Measurements from ENCODE around the gene MAN2A2.

Gene MAN2A2

GRCh38 chr15:90876046-90876445 lies 27.1 kb upstream of the MAN2A2 start:
- TF ChIP-seq GATA3 (IDR thresholded peaks at IDR 0.05; ENCODE audit: low read depth, low read length), result no peak
- TF ChIP-seq GATA2 (IDR thresholded peaks at IDR 0.05; ENCODE audit: low read depth, low read length), result no peak

DNA sequence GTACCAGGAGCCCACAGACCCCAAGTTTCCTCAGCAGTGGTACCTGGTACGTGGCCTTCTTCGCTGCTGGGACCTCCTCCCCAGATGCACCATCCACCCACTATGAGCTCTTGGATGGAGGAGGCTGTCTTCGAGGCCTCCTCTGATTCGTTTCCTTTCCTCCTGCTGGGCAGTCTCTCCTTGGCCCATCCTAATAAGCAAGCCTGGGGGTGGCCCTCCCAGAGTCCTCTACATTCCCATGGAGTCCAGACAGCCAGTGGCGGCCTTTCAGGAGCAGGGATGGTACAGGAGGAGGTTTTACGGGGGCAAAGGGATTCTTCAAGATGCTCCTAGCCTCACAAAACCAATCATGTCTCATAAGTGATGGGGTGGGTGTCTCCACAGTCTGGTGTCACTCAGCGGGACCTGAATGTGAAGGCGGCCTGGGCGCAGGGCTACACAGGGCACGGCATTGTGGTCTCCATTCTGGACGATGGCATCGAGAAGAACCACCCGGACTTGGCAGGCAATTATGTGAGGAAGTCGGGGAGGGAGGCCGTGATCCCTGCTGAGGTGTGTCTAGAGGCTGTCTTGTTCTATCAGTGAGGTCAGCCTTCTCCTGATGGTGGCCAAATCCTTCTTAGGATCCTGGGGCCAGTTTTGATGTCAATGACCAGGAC lies 26.5 kb upstream of the MAN2A2 start:
- no peak for TF ChIP-seq GATA3 (IDR thresholded peaks at IDR 0.05; ENCODE audit: low read depth, low read length)
- no peak for TF ChIP-seq GATA2 (IDR thresholded peaks at IDR 0.05; ENCODE audit: low read depth, low read length)

DNA sequence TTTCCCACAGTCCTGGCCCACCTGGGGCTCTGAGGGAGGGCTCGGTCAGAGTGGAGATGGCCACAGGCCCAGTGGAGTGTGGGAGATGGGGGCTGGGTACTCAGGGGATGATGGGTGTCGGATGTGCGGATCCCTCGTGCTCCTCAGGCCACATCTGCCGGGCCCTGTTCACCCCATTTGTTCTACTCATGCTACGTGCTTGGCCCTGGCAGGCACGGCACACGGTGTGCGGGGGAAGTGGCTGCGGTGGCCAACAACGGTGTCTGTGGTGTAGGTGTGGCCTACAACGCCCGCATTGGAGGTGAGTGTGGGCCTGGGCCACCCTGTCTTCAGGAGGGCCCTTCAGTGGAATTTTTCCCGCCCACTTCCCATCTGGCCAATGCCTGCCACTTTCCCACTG lies 25.8 kb upstream of the MAN2A2 start:
- TF ChIP-seq GATA3 (IDR thresholded peaks at IDR 0.05; ENCODE audit: low read depth, low read length), result no peak
- no peak for TF ChIP-seq GATA2 (IDR thresholded peaks at IDR 0.05; ENCODE audit: low read depth, low read length)

DNA sequence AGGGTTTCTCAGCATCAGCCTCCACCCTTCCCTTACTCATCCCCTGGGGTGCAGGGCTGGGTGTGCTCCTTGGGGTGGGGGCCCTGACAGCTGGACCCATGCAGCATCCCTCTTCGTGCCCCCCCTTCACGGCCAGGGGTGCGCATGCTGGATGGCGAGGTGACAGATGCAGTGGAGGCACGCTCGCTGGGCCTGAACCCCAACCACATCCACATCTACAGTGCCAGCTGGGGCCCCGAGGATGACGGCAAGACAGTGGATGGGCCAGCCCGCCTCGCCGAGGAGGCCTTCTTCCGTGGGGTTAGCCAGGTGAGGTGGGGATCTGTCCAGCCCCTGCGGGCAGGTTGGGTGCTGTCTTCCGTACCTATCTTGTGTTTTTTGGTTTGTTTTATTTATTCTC lies 25.1 kb upstream of the MAN2A2 start:
- TF ChIP-seq GATA2 (IDR thresholded peaks at IDR 0.05; ENCODE audit: low read depth, low read length), result no peak
- no peak for TF ChIP-seq GATA3 (IDR thresholded peaks at IDR 0.05; ENCODE audit: low read depth, low read length)

GRCh38 chr15:90878660-90879059 lies 24.4 kb upstream of the MAN2A2 start:
- TF ChIP-seq GATA2 (IDR thresholded peaks at IDR 0.05; ENCODE audit: low read depth, low read length) (no peak), GATA3 (IDR thresholded peaks at IDR 0.05; ENCODE audit: low read depth, low read length) (no peak)

- no peak for TF ChIP-seq GATA2 (IDR thresholded peaks at IDR 0.05; ENCODE audit: low read depth, low read length)
- TF ChIP-seq GATA3 (IDR thresholded peaks at IDR 0.05; ENCODE audit: low read depth, low read length), result no peak
These were observed 23.3 kb upstream of the MAN2A2 start for GRCh38 chr15:90879730-90880366.

- TF ChIP-seq GATA2 (IDR thresholded peaks at IDR 0.05; ENCODE audit: low read depth, low read length) (no peak), GATA3 (IDR thresholded peaks at IDR 0.05; ENCODE audit: low read depth, low read length) (no peak)
These were observed 22.5 kb upstream of the MAN2A2 start for GRCh38 chr15:90880381-90881145.

- TF ChIP-seq GATA3 (IDR thresholded peaks at IDR 0.05; ENCODE audit: low read depth, low read length) (no peak), GATA2 (IDR thresholded peaks at IDR 0.05; ENCODE audit: low read depth, low read length) (no peak)
These were observed 21.7 kb upstream of the MAN2A2 start for GRCh38 chr15:90881181-90881977.

DNA sequence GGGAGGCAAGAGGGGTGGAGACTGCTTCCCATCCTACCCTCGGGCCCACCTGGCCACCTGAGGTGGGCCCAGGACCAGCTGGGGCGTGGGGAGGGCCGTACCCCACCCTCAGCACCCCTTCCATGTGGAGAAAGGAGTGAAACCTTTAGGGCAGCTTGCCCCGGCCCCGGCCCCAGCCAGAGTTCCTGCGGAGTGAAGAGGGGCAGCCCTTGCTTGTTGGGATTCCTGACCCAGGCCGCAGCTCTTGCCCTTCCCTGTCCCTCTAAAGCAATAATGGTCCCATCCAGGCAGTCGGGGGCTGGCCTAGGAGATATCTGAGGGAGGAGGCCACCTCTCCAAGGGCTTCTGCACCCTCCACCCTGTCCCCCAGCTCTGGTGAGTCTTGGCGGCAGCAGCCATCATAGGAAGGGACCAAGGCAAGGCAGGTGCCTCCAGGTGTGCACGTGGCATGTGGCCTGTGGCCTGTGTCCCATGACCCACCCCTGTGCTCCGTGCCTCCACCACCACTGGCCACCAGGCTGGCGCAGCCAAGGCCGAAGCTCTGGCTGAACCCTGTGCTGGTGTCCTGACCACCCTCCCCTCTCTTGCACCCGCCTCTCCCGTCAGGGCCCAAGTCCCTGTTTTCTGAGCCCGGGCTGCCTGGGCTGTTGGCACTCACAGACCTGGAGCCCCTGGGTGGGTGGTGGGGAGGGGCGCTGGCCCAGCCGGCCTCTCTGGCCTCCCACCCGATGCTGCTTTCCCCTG lies 21.0 kb upstream of the MAN2A2 start:
- no peak for TF ChIP-seq GATA3 (IDR thresholded peaks at IDR 0.05; ENCODE audit: low read depth, low read length)
- no peak for TF ChIP-seq GATA2 (IDR thresholded peaks at IDR 0.05; ENCODE audit: low read depth, low read length)

GRCh38 chr15:90882781-90883525 lies 20.1 kb upstream of the MAN2A2 start:
- TF ChIP-seq GATA3 (IDR thresholded peaks at IDR 0.05; ENCODE audit: low read depth, low read length), result no peak
- TF ChIP-seq GATA2 (IDR thresholded peaks at IDR 0.05; ENCODE audit: low read depth, low read length), result no peak

DNA sequence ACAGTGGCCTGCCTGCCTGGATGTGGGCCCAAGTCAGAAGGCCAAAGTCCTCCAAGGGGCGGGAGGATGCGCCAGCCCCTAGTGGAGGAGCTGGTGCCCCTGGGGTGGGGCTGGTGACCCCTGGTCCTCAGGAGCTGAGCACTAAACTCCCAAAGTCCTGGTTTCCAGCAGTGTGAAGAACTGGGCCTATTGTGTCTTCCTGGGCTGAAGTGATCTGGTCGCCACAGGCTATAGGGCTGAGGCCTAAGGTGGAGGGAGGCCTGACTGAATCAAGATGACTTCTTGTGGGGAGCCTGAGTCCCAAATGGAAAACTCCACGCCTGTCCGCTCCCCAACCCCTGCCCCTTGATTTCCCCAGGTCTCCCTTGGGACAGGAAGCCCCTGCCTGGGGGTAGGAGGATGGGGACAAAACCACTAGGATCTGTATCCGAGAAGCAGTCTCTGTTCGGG lies 19.6 kb upstream of the MAN2A2 start:
- TF ChIP-seq GATA3 (IDR thresholded peaks at IDR 0.05; ENCODE audit: low read depth, low read length) (no peak), GATA2 (IDR thresholded peaks at IDR 0.05; ENCODE audit: low read depth, low read length) (no peak)

- TF ChIP-seq GATA3 (IDR thresholded peaks at IDR 0.05; ENCODE audit: low read depth, low read length) (no peak), GATA2 (IDR thresholded peaks at IDR 0.05; ENCODE audit: low read depth, low read length) (no peak)
These were observed 19.0 kb upstream of the MAN2A2 start, which contains the start of gene FES for GRCh38 chr15:90883976-90884718. Gene FES (plus strand): TSS chr15:90884504. CDS start chr15:90885046, 542 bp downstream.

Data from SH-SY5Y (cell line).